ENCODE measurements around the gene TNIK.

- TF ChIP-seq CTCF (IDR thresholded peaks at IDR 0.05) (no peak), POLR2A (IDR thresholded peaks at IDR 0.05) (no peak), POLR2AphosphoS5 (IDR thresholded peaks at IDR 0.05) (no peak)
These were observed 68.8 kb downstream of the TNIK start for GRCh38 chr3:171391432-171391831.

All from breast epithelium (tissue), 3 donors.